GM19372 (cell line): ENCODE measurements around the gene ARMC9.

Experiments
- ATAC-seq: cut with Tn5 transposase; IDR thresholded peaks from one replicate; pipeline ENCODE4 v1.9.1; 2021; ENCODE audit warnings: mild to moderate bottlenecking, low read depth, moderate library complexity; ENCODE audit not compliant: unreplicated experiment

ARMC9 gene

GRCh38 chr2:231201475-231201814 is 3.0 kb downstream of the ARMC9 start:
- no peak for ATAC-seq

GRCh38 chr2:231203087-231203486 is 4.7 kb downstream of the ARMC9 start:
- ATAC-seq, result no peak

- no peak for ATAC-seq
These were observed 5.7 kb downstream of the ARMC9 start for GRCh38 chr2:231204146-231204545.

GRCh38 chr2:231204581-231204980 is 6.2 kb downstream of the ARMC9 start:
- no peak for ATAC-seq

- ATAC-seq, result no peak
These were observed 9.3 kb downstream of the ARMC9 start for GRCh38 chr2:231207734-231208133.

GRCh38 chr2:231210782-231211181 is 12.4 kb downstream of the ARMC9 start:
- no peak for ATAC-seq

- ATAC-seq, result no peak
These were observed 13.1 kb downstream of the ARMC9 start for GRCh38 chr2:231211486-231211885.

- no peak for ATAC-seq
These were observed 14.0 kb downstream of the ARMC9 start for GRCh38 chr2:231212329-231212845.

- no peak for ATAC-seq
These were observed 15.7 kb downstream of the ARMC9 start for GRCh38 chr2:231213931-231214642.

- ATAC-seq, result no peak
These were observed 19.9 kb downstream of the ARMC9 start for GRCh38 chr2:231218366-231218765.

GRCh38 chr2:231219289-231219688 is 20.9 kb downstream of the ARMC9 start:
- ATAC-seq, result no peak

GRCh38 chr2:231221761-231222160 is 23.3 kb downstream of the ARMC9 start:
- no peak for ATAC-seq

- peak; percentile 76 for ATAC-seq
These were observed 24.0 kb downstream of the ARMC9 start for GRCh38 chr2:231222318-231223000.

- ATAC-seq, result no peak
These were observed 24.6 kb downstream of the ARMC9 start for GRCh38 chr2:231223001-231223375.

- ATAC-seq, result no peak
These were observed 25.1 kb downstream of the ARMC9 start for GRCh38 chr2:231223458-231223976.

GRCh38 chr2:231227310-231228162 is 29.1 kb downstream of the ARMC9 start:
- peak; percentile 4 for ATAC-seq

- ATAC-seq, result peak; percentile 61
These were observed 29.8 kb downstream of the ARMC9 start for GRCh38 chr2:231228223-231228622.

GRCh38 chr2:231228974-231229529 is 30.6 kb downstream of the ARMC9 start:
- ATAC-seq, result no peak

- no peak for ATAC-seq
These were observed 36.8 kb downstream of the ARMC9 start for GRCh38 chr2:231235217-231235616.

- ATAC-seq, result no peak
These were observed 40.3 kb downstream of the ARMC9 start for GRCh38 chr2:231238689-231239088.

GRCh38 chr2:231239751-231240150 is 41.3 kb downstream of the ARMC9 start:
- ATAC-seq, result no peak
